ENCODE data around the gene SDR42E1. TPM values are rescaled to one million over a fixed set of nuclear protein-coding genes. Genes with fewer than 3 reads are reported as not detected.

Gene SDR42E1
- total and polyA plus RNA-seq, 2 of the 13 experiments (the other 11 are each of a cell fraction or from before 2014, with no cell fraction given): 0.01 to 0.13 TPM

GRCh38 chr16:82034981-82035612 lies 23.8 kb upstream of the SDR42E1 start, which contains the start of gene HSD17B2 (continued):
- no peak for TF ChIP-seq CEBPZ (IDR thresholded peaks at IDR 0.05; ENCODE audit: low read length)
- TF ChIP-seq TBL1XR1 (IDR thresholded peaks at IDR 0.05; ENCODE audit: borderline replicate concordance, low read length, partially characterized antibody): no peak
- TF ChIP-seq SOX5 (CRISPR knock-in tag; IDR thresholded peaks at IDR 0.05; ENCODE audit: borderline replicate concordance): peak; percentile 77
- TF ChIP-seq, protein P1, sequence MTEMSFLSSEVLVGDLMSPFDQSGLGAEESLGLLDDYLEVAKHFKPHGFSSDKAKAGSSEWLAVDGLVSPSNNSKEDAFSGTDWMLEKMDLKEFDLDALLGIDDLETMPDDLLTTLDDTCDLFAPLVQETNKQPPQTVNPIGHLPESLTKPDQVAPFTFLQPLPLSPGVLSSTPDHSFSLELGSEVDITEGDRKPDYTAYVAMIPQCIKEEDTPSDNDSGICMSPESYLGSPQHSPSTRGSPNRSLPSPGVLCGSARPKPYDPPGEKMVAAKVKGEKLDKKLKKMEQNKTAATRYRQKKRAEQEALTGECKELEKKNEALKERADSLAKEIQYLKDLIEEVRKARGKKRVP (CRISPR knock-in tag; IDR thresholded peaks at IDR 0.05): peak in 1 of 2 experiments; percentile 52; a peak in 1 of 4 replicates
- 0 out of 2 replicates have a peak, but pooled peaks have one; percentile 7 for TF ChIP-seq MLX (CRISPR knock-in tag; IDR thresholded peaks at IDR 0.05)
- peak; percentile 63; the same call in 1 of the 2 replicates for TF ChIP-seq MAZ (IDR thresholded peaks at IDR 0.05; ENCODE audit: borderline replicate concordance, low read depth, low read length)
- TF ChIP-seq MAZ (CRISPR knock-in tag; IDR thresholded peaks at IDR 0.05; ENCODE audit: low read depth): peak; percentile 38; the same call in 1 of the 2 replicates
- no peak for TF ChIP-seq STAG1 (CRISPR knock-in tag; IDR thresholded peaks at IDR 0.05)
- no peak for TF ChIP-seq GRHL1 (CRISPR knock-in tag; conservative IDR thresholded peaks at IDR 0.05)
- TF ChIP-seq FOXA3 (CRISPR knock-in tag; IDR thresholded peaks at IDR 0.05): peak; percentile 61
- TF ChIP-seq, protein P2, sequence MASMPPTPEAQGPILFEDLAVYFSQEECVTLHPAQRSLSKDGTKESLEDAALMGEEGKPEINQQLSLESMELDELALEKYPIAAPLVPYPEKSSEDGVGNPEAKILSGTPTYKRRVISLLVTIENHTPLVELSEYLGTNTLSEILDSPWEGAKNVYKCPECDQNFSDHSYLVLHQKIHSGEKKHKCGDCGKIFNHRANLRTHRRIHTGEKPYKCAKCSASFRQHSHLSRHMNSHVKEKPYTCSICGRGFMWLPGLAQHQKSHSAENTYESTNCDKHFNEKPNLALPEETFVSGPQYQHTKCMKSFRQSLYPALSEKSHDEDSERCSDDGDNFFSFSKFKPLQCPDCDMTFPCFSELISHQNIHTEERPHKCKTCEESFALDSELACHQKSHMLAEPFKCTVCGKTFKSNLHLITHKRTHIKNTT (CRISPR knock-in tag; IDR thresholded peaks at IDR 0.05): no peak
- no peak for TF ChIP-seq ZNF350 (CRISPR knock-in tag; IDR thresholded peaks at IDR 0.05; ENCODE audit: borderline replicate concordance, low read depth)
- TF ChIP-seq ZNF639 (CRISPR knock-in tag; conservative IDR thresholded peaks at IDR 0.05): no peak
- no peak for TF ChIP-seq MTF2 (CRISPR knock-in tag; IDR thresholded peaks at IDR 0.05; ENCODE audit: borderline replicate concordance)
- no peak; the same call in 1 of the 2 replicates for TF ChIP-seq ZNF607 (CRISPR knock-in tag; IDR thresholded peaks at IDR 0.05; ENCODE audit: borderline replicate concordance)
- TF ChIP-seq, protein P3, sequence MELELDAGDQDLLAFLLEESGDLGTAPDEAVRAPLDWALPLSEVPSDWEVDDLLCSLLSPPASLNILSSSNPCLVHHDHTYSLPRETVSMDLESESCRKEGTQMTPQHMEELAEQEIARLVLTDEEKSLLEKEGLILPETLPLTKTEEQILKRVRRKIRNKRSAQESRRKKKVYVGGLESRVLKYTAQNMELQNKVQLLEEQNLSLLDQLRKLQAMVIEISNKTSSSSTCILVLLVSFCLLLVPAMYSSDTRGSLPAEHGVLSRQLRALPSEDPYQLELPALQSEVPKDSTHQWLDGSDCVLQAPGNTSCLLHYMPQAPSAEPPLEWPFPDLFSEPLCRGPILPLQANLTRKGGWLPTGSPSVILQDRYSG (CRISPR knock-in tag; IDR thresholded peaks at IDR 0.05): no peak
- TF ChIP-seq SRSF9 (IDR thresholded peaks at IDR 0.05; ENCODE audit: borderline replicate concordance, insufficient read depth, low read depth, low read length, poor library complexity, severe bottlenecking): no peak
- TF ChIP-seq ZNF354B (CRISPR knock-in tag; IDR thresholded peaks at IDR 0.05): no peak
